Caco-2 (cell line): ENCODE results near the gene LPAR3. TPM values are rescaled to one million over a fixed set of nuclear protein-coding genes. Genes with fewer than 3 reads are reported as not detected.

Experiments
- BruUV-seq: library from RNA; stranded (reverse); fragments of 400-500 nt; replicated peaks from 2 replicates; lab custom pipeline; 2021; lab: Mats Ljungman, UMichigan
- CTCF ChIA-PET: fragments of 300-600 bp; sonication (Branson Sonifier 250); formaldehyde crosslinking; loops from one replicate; lab custom pipeline; 2022; ENCODE audit warnings: antibody characterized with exemption; lab: Charles Lee
- POLR2A ChIA-PET: fragments of 300-600 bp; sonication (Branson Sonifier 250); formaldehyde crosslinking; loops from one replicate; lab custom pipeline; 2022; ENCODE audit warnings: antibody characterized with exemption; lab: Charles Lee
- DNase-seq, 2 experiments: peaks; one replicate each; pipeline versions ENCODE4 v3.0.0 to v3.0.0-alpha.2; 2020 to 2022
- H3K27me3 ChIP-seq: replicated peaks from 2 replicates; pipeline ENCODE4 v1.6.0; 2011; ENCODE audit warnings: low read length; ENCODE audit not compliant: control insufficient read depth, insufficient read depth
- H3K36me3 ChIP-seq: 2 replicates; pipeline ENCODE4 v1.5.1; 2011; ENCODE audit warnings: low read length; ENCODE audit not compliant: control insufficient read depth, insufficient read depth
- H3K4me1 ChIP-seq: fragments of 250-450 bp; sonication (Bioruptor Pico); 2 replicates; pipeline ENCODE4 v1.5.1; 2020; ENCODE audit warnings: mild to moderate bottlenecking
- H3K4me3 ChIP-seq: 2 replicates; pipeline ENCODE4 v1.5.1; 2011; ENCODE audit warnings: low read depth, mild to moderate bottlenecking, control low read depth, low read length
- H3K9me3 ChIP-seq: fragments of 250-450 bp; sonication (Bioruptor Pico); 2 replicates; pipeline ENCODE4 v1.5.1; 2020; ENCODE audit warnings: mild to moderate bottlenecking, moderate library complexity
- H3K27ac Mint-ChIP-seq: one replicate; pipeline ENCODE4 v1.8.0; 2022; ENCODE audit warnings: mixed read lengths; ENCODE audit not compliant: unreplicated experiment
- H3K27me3 Mint-ChIP-seq: one replicate; pipeline ENCODE4 v1.8.0; 2022; ENCODE audit warnings: mixed read lengths; ENCODE audit not compliant: insufficient read depth, unreplicated experiment
- H3K36me3 Mint-ChIP-seq: one replicate; pipeline ENCODE4 v1.8.0; 2022; ENCODE audit warnings: mild to moderate bottlenecking, mixed read lengths; ENCODE audit not compliant: insufficient read depth, unreplicated experiment
- H3K4me1 Mint-ChIP-seq: one replicate; pipeline ENCODE4 v1.8.0; 2022; ENCODE audit warnings: low read depth, mixed read lengths; ENCODE audit not compliant: unreplicated experiment
- H3K4me3 Mint-ChIP-seq: one replicate; pipeline ENCODE4 v1.8.0; 2022; ENCODE audit warnings: mild to moderate bottlenecking, moderate library complexity, mixed read lengths; ENCODE audit not compliant: unreplicated experiment
- H3K9me3 Mint-ChIP-seq: one replicate; pipeline ENCODE4 v1.8.0; 2022; ENCODE audit warnings: mixed read lengths; ENCODE audit not compliant: unreplicated experiment
- intact Hi-C: fragments of 100-400 bp; cut with micrococcal nuclease; formaldehyde crosslinking; loops from one replicate; pipeline ENCODE4 v1.10.0; 2022; ENCODE audit not compliant: unreplicated experiment
- total RNA-seq: library from RNA; stranded (reverse); gene quantifications from 2 replicates; pipeline ENCODE4 v1.2.3, GENCODE V29; 2022
- TF ChIP-seq, protein P1 (sequence below), 2 experiments: fragments of 200-600 bp in 1 of 2; IDR thresholded peaks; 1 replicate in 1 of 2; 2 replicates in 1 of 2; pipeline versions ENCODE4 v1.5.1 to v1.8.0; 2011 to 2022; ENCODE audit warnings: antibody characterized with exemption in 1 of 2, control low read depth in 1 of 2, inconsistent platforms in 1 of 2, low read depth in 1 of 2, low read length in 1 of 2, mild to moderate bottlenecking in 1 of 2, moderate library complexity in 1 of 2; ENCODE audit not compliant: insufficient read depth in 1 of 2, severe bottlenecking in 1 of 2, unreplicated experiment in 1 of 2

Gene LPAR3
- total RNA-seq, 1 experiment from 2014 or later = not detected

DNA sequence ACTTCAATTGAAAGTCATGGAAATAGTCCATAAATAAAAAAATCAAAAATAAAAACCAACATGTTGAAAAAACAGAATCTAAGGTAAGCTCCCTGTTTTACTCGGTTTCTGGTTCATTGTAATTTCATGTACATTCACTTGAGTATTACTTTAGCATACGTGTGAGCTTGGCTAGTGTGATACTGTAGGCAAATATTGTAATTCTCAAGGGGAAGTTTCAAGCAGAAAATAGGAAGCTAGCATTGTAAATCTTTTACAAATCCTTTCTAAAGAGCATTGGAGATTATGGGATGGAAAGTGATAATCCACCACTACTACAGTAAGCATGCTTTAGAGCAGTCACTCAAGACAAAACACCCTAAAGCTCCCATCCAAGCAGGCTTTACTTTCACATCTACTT lies 3.3 kb upstream of the LPAR3 start:
- Histone ChIP-seq H3K36me3 (no peaks in the 10 kb centered on the region), H3K4me1 (no peaks in the 10 kb centered on the region), H3K9me3 (no peaks in the 10 kb centered on the region), H3K4me3 (no peak overlapping the region), H3K27me3 (no peaks in the 10 kb centered on the region; the same call in none of the 2 replicates)
- no peak for DNase-seq
- TF ChIP-seq, protein P1, sequence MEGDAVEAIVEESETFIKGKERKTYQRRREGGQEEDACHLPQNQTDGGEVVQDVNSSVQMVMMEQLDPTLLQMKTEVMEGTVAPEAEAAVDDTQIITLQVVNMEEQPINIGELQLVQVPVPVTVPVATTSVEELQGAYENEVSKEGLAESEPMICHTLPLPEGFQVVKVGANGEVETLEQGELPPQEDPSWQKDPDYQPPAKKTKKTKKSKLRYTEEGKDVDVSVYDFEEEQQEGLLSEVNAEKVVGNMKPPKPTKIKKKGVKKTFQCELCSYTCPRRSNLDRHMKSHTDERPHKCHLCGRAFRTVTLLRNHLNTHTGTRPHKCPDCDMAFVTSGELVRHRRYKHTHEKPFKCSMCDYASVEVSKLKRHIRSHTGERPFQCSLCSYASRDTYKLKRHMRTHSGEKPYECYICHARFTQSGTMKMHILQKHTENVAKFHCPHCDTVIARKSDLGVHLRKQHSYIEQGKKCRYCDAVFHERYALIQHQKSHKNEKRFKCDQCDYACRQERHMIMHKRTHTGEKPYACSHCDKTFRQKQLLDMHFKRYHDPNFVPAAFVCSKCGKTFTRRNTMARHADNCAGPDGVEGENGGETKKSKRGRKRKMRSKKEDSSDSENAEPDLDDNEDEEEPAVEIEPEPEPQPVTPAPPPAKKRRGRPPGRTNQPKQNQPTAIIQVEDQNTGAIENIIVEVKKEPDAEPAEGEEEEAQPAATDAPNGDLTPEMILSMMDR (IDR thresholded peaks at IDR 0.05; ENCODE audit: insufficient read depth in 1 of 2, low read depth in 1 of 2, low read length in 1 of 2, severe bottlenecking in 1 of 2, unreplicated experiment in 1 of 2) = no peak
- Mint-ChIP-seq H3K9me3 (no peaks in the 10 kb centered on the region), H3K27me3 (peaks cover 17% of the 10 kb centered on the region), H3K36me3 (no peaks in the 10 kb centered on the region), H3K4me3 (no peak overlapping the region), H3K4me1 (no peaks in the 10 kb centered on the region), H3K27ac (no peak overlapping the region)
- BruUV-seq = no TSS peak
- CTCF ChIA-PET = no interaction called here
- POLR2A ChIA-PET = no interaction called here
- intact Hi-C loops = no loop called here

DNA sequence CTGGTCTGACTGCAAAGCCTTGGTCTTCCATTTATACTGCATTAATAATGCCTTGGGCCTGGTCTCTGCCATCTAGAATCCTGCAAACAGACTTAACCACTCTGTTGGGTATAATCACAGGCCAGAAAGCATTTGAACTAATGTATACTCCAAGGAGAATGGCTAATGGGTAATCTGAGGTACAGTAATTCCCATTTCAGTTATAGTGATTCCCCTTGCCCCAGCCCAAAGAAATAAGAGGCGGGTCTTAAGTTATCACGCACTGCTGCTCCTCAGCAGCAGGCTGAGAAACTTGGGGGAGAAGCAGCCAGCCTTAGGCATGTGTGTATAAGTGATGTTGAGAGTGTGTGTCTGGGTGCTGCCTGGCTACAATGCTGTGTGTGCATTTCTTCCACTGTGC lies 2.4 kb downstream of the LPAR3 start:
- no peaks in the 10 kb centered on the region for H3K4me1 Mint-ChIP-seq
- H3K4me3 Mint-ChIP-seq = no peak overlapping the region
- H3K9me3 Mint-ChIP-seq = no peaks in the 10 kb centered on the region
- no TSS peak for BruUV-seq
- H3K9me3 ChIP-seq = no peaks in the 10 kb centered on the region
- no peak overlapping the region for H3K27ac Mint-ChIP-seq
- H3K27me3 Mint-ChIP-seq = peaks cover 26% of the 10 kb centered on the region
- CTCF ChIA-PET = no interaction called here
- H3K27me3 ChIP-seq = no peaks in the 10 kb centered on the region; the same call in none of the 2 replicates
- no peak for DNase-seq
- intact Hi-C loops = no loop called here
- POLR2A ChIA-PET = no interaction called here
- no peaks in the 10 kb centered on the region for H3K36me3 ChIP-seq
- H3K36me3 Mint-ChIP-seq = no peaks in the 10 kb centered on the region
- TF ChIP-seq, protein P1 (IDR thresholded peaks at IDR 0.05; ENCODE audit: insufficient read depth in 1 of 2, low read depth in 1 of 2, low read length in 1 of 2, severe bottlenecking in 1 of 2, unreplicated experiment in 1 of 2) = no peak
- H3K4me3 ChIP-seq = no peak overlapping the region
- no peaks in the 10 kb centered on the region for H3K4me1 ChIP-seq

DNA sequence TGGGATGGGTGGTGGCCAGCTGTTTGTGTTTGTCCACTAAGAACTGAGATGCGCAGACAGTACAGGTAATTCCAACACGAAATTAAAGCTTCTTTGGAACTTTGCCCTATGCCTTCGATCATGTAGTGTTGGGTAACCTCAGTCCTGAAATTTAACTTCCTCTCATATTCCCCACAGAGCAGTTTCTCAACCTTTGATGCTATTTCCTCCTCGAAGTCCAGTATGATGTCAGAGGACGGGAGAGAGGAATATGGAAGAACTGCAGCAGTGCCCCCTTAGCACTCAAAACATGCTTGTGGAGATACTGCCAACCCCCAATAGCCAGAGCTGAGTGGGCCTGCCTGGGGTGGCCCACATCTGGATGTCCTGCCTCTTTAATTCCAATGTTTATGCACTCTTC lies 3.6 kb downstream of the LPAR3 start:
- Mint-ChIP-seq H3K27me3 (peaks cover 22% of the 10 kb centered on the region), H3K4me1 (no peaks in the 10 kb centered on the region), H3K36me3 (no peaks in the 10 kb centered on the region), H3K4me3 (no peak overlapping the region), H3K27ac (no peak overlapping the region), H3K9me3 (no peaks in the 10 kb centered on the region)
- TF ChIP-seq, protein P1 (IDR thresholded peaks at IDR 0.05; ENCODE audit: insufficient read depth in 1 of 2, low read depth in 1 of 2, low read length in 1 of 2, severe bottlenecking in 1 of 2, unreplicated experiment in 1 of 2) = no peak
- ChIA-PET POLR2A (no interaction called here), CTCF (no interaction called here)
- BruUV-seq = no TSS peak
- no peaks in the 10 kb centered on the region for H3K4me1 ChIP-seq
- no peaks in the 10 kb centered on the region; the same call in none of the 2 replicates for H3K27me3 ChIP-seq
- intact Hi-C loops = no loop called here
- no peak for DNase-seq
- H3K9me3 ChIP-seq = no peaks in the 10 kb centered on the region
- H3K36me3 ChIP-seq = no peaks in the 10 kb centered on the region
- H3K4me3 ChIP-seq = no peak overlapping the region
